ENCODE data around the gene IKZF1. TPM values are rescaled to one million over a fixed set of nuclear protein-coding genes. Genes with fewer than 3 reads are reported as not detected.

IKZF1 gene
- total RNA-seq, 1 experiment from 2014 or later: 3.7 TPM

DNA sequence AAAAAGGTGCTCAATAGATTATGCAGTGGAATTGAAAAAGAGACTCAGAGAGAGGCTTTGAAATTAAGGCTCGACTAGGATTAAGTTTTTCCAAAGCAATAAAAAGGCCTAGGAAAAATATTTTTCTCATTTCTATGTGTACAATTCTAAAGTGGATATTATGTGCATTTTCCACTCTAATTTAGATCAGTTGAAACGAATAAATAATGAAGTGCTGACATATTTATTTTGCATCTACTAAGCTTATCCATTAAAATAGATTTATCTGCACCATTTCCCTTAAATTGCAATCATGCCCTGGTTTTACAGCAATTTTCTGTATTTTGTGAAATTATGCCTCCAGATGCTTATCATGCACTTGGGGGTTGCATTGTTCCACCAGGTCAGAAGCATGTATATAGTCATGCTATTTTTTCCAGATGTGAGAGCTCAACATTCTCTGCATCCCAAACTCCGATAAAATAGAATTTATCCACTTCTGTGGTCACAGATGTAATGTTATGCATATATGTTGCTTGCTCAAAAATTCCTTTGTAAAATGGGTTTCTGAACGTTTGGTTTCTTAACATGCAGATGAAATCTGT lies 127.3 kb downstream of the IKZF1 start:
- Histone ChIP-seq H3K36me3 (ENCODE audit: insufficient read depth, low read length, poor library complexity, severe bottlenecking) (no peaks in the 10 kb centered on the region), H3K9me3 (ENCODE audit: low read depth, low read length, poor library complexity, severe bottlenecking) (no peaks in the 10 kb centered on the region), H3K4me1 (ENCODE audit: insufficient read depth, low read length, poor library complexity, severe bottlenecking) (no peaks in the 10 kb centered on the region), H3K27ac (ENCODE audit: low read depth, low read length, poor library complexity, severe bottlenecking) (no peak overlapping the region), H3K27me3 (replicated peaks; ENCODE audit: insufficient read depth, low read depth, low read length, poor library complexity) (no peaks in the 10 kb centered on the region), H3K4me3 (ENCODE audit: low read depth, low read length, poor library complexity, severe bottlenecking) (no peak overlapping the region)
- intact Hi-C loops (cut with micrococcal nuclease; ENCODE audit: unreplicated experiment): no loop called here
- ChIA-PET POLR2A (ENCODE audit: low non-redundant PET) (no interaction called here), CTCF (no interaction called here)
- no TSS peak for BruUV-seq (replicated peaks)
- no peak for DNase-seq (ENCODE audit: low spot score)
- TF ChIP-seq, protein P1, sequence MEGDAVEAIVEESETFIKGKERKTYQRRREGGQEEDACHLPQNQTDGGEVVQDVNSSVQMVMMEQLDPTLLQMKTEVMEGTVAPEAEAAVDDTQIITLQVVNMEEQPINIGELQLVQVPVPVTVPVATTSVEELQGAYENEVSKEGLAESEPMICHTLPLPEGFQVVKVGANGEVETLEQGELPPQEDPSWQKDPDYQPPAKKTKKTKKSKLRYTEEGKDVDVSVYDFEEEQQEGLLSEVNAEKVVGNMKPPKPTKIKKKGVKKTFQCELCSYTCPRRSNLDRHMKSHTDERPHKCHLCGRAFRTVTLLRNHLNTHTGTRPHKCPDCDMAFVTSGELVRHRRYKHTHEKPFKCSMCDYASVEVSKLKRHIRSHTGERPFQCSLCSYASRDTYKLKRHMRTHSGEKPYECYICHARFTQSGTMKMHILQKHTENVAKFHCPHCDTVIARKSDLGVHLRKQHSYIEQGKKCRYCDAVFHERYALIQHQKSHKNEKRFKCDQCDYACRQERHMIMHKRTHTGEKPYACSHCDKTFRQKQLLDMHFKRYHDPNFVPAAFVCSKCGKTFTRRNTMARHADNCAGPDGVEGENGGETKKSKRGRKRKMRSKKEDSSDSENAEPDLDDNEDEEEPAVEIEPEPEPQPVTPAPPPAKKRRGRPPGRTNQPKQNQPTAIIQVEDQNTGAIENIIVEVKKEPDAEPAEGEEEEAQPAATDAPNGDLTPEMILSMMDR (conservative IDR thresholded peaks at IDR 0.05; ENCODE audit: low read depth, low read length): no peak
- no peak for TF ChIP-seq EZH2 (IDR thresholded peaks at IDR 0.05; ENCODE audit: borderline replicate concordance, low read depth, low read length, poor library complexity, severe bottlenecking)

DNA sequence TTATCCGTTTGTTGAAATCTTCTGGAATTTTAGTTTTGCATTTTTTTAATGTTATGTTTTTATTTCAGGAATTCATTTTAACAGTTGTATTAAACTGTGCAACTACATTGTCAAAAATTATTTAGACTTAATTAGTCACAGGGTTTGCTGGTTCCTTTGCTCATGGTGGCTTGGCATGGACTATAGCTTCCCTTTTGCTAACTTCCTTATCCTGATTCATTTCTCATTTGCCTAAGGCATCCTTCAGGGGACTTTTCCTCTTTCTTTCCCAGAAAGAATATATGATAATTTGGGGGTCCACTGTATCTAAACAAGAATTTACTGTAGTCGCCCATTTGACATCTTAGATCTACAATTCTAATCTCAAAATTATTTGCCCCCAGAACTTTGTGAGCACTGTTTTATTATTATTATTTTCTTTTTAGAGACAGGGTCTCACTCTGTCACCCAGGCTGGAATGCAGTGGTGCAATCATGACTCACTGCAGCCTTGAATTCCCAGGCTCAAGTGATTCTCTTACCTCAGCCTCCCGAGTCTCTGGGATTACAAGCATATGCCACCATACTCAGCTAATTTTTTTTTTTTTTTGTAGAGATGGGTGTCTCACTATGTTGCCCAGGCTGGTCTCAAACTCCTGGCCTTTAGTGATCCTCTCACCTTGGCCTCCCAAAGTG lies 131.8 kb downstream of the IKZF1 start:
- no TSS peak for BruUV-seq (replicated peaks)
- no peak overlapping the region for H3K4me3 ChIP-seq (ENCODE audit: low read depth, low read length, poor library complexity, severe bottlenecking)
- no peak overlapping the region for H3K27ac ChIP-seq (ENCODE audit: low read depth, low read length, poor library complexity, severe bottlenecking)
- H3K9me3 ChIP-seq (ENCODE audit: low read depth, low read length, poor library complexity, severe bottlenecking): no peaks in the 10 kb centered on the region
- no peaks in the 10 kb centered on the region for H3K27me3 ChIP-seq (replicated peaks; ENCODE audit: insufficient read depth, low read depth, low read length, poor library complexity)
- DNase-seq (ENCODE audit: low spot score): no peak
- ChIA-PET POLR2A (ENCODE audit: low non-redundant PET) (no interaction called here), CTCF (no interaction called here)
- H3K36me3 ChIP-seq (ENCODE audit: insufficient read depth, low read length, poor library complexity, severe bottlenecking): peaks cover 4% of the 10 kb centered on the region
- H3K4me1 ChIP-seq (ENCODE audit: insufficient read depth, low read length, poor library complexity, severe bottlenecking): no peaks in the 10 kb centered on the region
- intact Hi-C loops (cut with micrococcal nuclease; ENCODE audit: unreplicated experiment): no loop called here
- TF ChIP-seq, protein P1 (conservative IDR thresholded peaks at IDR 0.05; ENCODE audit: low read depth, low read length): no peak
- TF ChIP-seq EZH2 (IDR thresholded peaks at IDR 0.05; ENCODE audit: borderline replicate concordance, low read depth, low read length, poor library complexity, severe bottlenecking): no peak

DNA sequence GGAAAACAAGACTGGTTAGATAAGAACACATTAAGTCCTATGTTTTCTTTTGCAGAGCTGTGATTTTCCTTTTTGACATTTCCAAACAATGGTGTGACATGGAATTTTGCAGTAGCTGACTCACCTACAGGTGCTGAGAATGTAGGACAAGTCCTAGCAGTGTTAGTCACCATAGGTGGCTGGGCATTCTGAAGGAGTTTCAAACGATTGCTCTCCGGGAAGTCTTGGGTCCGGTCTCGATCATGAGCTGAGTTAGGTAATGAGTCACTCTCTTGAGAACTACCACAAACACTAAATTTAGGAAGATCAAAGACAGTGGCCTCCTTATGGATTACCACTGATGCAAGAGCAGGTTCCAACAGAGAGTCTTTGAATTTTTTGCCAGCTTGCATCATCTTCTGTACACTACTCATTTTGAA lies 142.0 kb downstream of the IKZF1 start:
- Histone ChIP-seq H3K9me3 (ENCODE audit: low read depth, low read length, poor library complexity, severe bottlenecking) (no peaks in the 10 kb centered on the region), H3K4me1 (ENCODE audit: insufficient read depth, low read length, poor library complexity, severe bottlenecking) (peaks cover 12% of the 10 kb centered on the region), H3K27me3 (replicated peaks; ENCODE audit: insufficient read depth, low read depth, low read length, poor library complexity) (no peaks in the 10 kb centered on the region), H3K36me3 (ENCODE audit: insufficient read depth, low read length, poor library complexity, severe bottlenecking) (peaks cover 33% of the 10 kb centered on the region), H3K4me3 (ENCODE audit: low read depth, low read length, poor library complexity, severe bottlenecking) (no peak overlapping the region), H3K27ac (ENCODE audit: low read depth, low read length, poor library complexity, severe bottlenecking) (no peak overlapping the region)
- CTCF ChIA-PET: no interaction called here
- no TSS peak for BruUV-seq (replicated peaks)
- DNase-seq (ENCODE audit: low spot score): no peak
- intact Hi-C loops (cut with micrococcal nuclease; ENCODE audit: unreplicated experiment): no loop called here
- POLR2A ChIA-PET (ENCODE audit: low non-redundant PET): no interaction called here
- no peak for TF ChIP-seq EZH2 (IDR thresholded peaks at IDR 0.05; ENCODE audit: borderline replicate concordance, low read depth, low read length, poor library complexity, severe bottlenecking)
- TF ChIP-seq, protein P1 (conservative IDR thresholded peaks at IDR 0.05; ENCODE audit: low read depth, low read length): no peak

Measured in A673 (cell line).